ENCODE results near the gene FOXP1. TPM values are rescaled to one million over a fixed set of nuclear protein-coding genes. Genes with fewer than 3 reads are reported as not detected.

The FOXP1 gene
- total RNA-seq, 1 donor from 2014 or later: 128 TPM

DNA sequence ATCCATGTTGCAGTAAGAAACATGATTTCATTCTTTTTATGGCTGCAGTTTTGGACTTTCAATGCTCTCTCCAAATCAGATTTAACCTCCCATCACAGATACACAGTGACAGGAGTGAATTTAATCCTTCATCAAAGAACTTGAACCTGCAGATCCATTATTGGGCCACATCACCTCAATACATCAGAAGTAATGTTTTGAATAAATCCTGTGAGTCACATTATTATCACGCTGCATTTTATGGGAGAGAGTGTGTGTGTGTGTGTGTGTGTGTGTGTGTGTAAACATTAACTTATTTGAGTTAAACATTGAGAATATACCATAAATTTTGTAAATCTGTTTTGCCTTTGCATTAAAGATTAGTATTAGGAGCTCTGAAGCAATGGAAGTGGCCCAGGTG is 316.7 kb downstream of the FOXP1 start:
- DNase-seq (ENCODE audit: low spot score): no peak

DNA sequence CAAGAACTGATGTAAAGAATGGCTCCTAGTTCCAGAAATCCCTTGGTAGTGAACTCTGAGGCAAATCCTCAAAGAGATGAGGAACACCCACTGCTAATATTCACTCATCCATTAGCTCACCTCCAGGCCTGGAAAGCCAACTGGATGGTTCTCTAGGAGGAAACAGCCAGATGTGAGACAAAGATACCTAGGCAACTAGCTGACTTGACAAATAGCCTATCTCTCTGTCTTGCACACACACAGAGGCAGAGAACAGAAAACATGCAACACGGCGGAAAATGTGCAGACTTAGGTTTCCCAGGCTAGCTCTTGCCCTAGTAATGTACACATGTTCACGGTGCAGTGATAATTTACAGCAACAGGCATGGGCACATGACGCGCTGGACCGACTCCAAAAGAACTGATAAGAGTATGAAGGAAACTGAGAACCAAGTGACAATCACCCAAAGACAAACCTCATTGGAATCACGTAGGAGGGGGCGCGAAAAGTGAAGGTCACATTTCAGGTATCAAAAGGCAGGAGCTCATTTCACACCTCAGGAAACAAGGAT is 318.1 kb downstream of the FOXP1 start:
- no peak for DNase-seq (ENCODE audit: low spot score)

DNA sequence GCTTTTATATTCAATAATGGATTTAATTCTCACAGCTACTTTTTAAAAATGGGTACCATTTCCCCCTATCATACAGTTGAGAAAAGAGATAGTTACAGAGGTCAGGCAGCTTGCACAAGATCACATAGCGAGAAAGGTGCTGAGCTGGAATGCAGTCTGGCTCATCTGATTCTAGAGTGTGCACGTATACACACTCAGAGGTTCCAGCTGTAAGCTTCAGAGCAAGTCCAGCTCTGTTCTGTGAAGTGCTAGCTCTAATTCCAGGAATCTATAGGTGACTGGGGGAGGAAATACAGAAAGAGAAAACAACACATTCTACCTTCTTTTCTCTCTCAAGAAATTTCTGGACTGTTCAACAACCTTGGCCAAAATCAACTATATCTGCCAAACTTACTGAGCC is 318.7 kb downstream of the FOXP1 start:
- DNase-seq (ENCODE audit: low spot score): no peak

DNA sequence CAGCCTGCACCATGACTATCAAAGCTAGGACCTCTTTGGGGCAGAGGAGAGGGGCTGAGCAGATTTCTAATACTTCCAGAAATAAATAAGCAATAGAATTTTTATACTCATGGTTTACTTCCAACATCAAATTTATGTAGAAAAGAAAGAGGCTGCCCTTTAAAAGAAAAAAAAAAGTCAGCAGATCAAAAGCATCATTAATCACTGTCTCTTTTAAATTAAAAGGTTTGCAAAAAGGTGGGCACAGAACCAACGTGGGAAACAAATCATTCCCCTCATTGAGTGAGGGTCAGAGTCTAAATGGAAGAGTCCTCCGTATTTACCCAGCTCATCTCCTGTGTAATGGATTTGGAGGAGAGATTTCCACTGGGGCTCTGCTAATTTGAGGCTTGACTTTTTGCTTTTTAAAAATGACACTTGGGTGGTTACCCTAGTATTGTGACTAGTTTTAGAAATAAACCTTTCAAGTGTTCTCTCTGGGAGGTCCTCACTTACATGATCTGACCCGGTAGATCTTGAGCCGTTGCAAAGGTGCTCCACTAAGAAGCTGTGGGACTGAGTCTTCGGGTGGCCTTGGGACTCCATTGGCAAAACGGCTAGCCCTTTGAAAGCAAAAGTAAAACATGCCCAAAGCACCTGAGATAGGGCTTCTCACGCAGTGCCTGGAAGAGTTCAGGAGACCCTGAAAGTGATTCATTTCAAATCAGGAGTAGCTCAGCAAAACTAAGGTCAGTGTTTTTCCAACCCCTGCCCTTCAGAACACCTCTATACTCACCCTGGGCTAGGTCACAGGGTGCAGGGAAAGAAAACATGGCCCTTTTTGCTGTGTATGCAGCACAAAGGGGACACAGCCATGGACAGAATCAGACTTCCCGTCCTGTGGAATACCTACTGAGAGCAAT is 320.9 kb downstream of the FOXP1 start:
- DNase-seq (ENCODE audit: low spot score): no peak

DNA sequence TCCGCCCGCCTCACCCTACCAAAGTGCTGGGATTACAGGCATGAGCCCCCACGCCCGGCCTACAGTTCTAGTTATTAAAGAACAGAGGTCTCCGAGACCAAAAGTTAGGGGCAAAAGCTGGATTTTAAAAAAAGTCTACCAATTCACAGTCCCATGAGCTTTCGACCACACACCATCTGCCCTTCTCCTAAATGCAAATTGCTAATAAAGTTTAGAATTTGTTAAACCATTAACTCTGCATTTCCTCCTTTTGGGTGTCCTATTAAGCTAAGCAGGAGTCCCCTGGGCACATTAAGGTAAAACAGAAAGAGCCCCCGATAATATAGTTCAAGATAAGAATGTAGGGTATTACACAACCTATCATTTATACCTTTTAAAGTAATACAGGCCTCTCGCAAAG is 322.7 kb downstream of the FOXP1 start:
- DNase-seq (ENCODE audit: low spot score): no peak

DNA sequence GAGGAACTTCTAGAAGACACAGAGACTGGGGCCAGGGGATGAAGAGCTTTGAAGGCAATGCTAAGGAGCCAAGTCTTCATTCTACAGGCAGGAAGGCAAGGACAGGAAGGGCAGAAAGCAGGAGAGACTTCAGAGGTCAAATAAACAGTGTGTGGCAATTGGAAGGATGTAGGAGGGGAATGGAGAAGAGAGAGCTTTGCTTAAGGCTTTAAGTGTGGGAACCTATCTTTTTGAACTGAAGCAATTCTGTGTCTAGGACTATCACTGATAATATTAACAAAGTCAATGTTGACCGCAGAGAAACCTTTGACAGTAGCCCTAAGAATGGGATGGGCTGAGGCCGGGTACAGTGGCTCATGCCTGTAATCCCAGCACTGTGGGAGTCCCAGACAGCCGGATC is 325.0 kb downstream of the FOXP1 start:
- no peak for DNase-seq (ENCODE audit: low spot score)

DNA sequence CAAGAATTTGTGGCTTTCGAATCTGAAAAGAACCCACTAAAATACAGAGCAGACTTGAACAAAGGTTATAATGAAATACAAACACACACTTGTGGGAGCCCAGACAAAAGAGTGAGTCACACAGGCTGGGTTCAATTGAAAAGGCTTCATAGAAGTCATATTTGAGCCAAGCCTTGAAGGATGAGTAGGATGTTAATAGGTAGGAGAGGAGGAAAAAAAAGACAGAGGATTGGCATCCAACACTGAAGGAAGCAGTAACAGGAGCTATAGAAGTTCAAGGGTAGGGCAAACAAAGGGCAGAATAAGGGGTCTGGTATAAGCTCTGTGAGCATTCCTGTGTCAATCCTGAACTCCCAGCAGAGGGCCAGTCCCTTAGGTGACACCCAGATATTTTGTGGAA is 325.4 kb downstream of the FOXP1 start:
- DNase-seq (ENCODE audit: low spot score): peak; percentile 24

DNA sequence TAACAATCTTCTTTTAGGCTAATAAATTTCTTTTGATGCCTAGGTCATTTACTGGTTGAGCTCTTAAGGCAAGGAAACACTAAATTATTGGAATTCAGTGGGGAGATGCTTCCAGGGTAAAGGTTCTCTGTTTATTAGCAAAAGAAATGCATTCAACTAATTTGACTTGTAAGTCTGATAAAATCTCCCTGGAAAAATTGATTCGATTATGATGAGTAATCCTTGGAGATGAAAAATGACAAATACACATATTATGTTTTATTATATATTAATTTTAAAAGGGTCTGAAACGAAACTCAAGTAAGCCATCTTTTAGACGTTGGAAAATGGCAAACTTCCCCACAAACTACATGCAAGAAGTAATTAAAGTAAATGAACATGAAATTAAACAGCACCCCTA is 328.0 kb downstream of the FOXP1 start:
- DNase-seq (ENCODE audit: low spot score): no peak

DNA sequence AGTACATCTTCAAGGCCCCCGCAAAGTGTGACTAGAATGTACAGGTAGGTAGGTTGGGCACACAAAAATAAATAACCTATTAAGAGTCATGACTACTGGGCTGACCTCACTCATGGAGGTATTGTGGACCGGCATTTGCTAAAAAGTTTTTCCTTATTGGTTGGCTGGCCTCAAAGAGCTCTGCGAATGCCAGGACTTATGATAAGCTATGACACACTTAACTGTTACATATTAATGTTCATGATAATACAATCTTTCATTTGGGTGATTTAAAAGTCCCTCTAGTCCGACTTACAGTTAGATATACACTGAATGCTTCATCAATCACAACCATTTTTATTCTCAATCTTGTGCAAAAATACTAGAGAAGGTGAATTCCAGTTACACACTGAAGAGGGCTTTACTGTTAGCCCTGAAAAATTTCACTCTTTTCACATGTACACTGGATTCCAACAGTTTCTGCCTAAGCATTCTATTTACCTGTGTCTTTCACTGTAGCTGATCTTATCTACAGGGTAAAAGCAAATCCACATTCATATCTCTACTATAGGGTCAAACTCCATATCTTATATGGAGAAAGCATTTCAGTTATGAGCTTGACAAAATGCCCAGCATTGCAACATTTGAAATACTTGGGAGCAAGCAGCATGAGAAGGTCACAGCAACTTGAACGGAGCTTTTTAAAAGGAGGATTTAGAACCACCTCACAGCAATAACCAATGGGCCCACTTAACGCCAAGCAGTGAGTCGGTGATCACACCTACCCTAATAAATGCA is 329.1 kb downstream of the FOXP1 start:
- DNase-seq (ENCODE audit: low spot score): peak; percentile 59

DNA sequence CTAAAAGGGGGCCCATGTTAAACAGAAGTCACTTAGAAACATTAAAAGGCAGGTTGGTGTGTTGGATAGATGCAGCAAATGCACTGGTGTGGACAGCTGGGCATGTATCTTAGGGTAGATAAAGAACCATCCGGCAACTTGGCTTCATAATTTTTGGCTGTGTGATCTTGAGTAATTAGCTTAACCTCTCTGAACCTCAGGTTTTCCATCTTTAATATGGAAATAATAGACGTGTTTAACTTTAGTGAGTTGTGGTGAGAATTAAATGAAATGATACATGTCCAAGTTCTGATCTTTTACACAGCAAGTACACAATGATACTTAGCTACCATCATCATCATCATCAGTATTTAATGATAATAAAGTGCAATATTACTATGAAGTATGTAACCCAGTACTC is 330.4 kb downstream of the FOXP1 start:
- DNase-seq (ENCODE audit: low spot score): no peak

DNA sequence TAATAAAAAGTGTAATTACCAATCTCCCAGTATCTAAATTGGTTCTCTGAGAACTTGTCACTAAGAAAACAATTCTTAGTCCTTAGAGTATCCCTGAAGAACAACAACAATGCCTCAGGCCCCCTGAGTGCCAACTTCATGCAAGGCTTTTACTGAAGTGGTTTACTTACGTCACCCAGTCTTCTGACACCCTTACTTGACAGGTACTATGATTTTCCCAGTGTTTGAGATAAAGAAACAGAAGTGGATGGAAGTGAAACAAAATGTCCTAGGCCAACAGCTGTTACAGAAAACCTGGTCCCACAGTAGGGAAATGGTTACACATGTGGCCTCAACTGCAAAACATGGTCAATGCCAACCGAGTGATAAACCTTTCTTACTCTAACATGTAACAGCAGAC is 331.1 kb downstream of the FOXP1 start:
- no peak for DNase-seq (ENCODE audit: low spot score)

DNA sequence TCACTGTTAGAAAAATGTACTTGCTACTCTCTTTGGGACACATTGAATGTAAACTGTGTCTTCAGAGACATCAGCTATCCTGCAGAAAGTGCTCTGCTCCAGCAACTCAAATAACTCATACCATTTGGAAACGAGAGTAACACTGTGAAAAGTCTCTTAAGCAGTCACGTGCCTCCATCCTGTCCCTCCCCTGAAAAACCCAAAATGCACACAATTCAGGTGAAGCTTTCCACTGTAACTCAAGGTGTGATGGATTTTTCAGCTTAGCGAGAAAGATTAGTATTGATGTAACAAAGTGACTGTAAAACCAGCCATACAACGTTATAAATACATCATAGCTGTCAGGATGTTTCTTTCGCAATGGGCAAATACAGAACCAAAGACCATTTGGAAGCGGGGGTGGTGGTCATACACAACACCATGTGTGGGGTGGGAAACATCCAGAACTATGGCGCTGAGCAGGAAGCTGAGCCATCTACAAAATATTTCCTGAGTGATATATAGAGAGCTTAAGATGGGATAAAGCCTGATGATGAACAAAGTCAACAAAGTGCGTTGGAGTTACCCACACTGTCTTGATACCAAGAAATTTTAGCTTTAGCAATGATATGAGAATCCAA is 332.3 kb downstream of the FOXP1 start:
- DNase-seq (ENCODE audit: low spot score): no peak

DNA sequence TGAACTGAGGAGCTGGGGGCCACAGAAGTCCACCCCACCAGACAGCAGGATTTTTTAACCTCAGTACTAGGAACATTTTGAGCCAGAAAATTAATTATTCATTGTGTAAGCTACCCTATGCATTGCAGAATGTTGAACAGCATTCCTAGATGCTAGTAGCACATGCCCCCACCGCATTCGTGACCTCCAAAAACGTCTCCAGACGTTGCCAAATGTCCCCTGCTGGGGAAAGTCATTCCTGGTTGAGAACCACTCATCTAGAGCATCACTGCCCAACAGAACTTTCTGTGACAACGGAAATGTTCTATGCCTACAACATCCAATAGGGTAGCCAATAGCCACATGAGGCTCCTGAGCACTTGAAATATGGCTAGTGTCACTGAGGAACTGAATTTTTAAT is 333.5 kb downstream of the FOXP1 start:
- DNase-seq (ENCODE audit: low spot score): no peak

DNA sequence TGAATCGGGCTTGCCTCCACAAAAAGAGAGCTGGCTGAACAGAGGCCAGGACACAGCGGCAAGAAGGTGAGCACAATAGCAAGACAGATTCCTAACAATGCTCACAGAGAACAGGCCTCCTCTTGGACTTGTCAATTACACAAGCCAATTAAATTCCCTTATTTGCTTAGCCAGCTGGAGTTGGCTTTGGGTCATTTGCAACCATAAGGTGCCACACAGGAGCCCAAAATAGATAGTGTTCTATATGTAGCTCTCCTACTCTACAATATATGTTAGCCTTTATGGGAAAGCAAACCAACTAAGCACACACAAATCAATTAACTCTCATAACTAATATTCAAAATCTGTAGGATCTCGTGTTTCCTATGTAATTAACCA is 335.6 kb downstream of the FOXP1 start:
- no peak for DNase-seq (ENCODE audit: low spot score)

DNA sequence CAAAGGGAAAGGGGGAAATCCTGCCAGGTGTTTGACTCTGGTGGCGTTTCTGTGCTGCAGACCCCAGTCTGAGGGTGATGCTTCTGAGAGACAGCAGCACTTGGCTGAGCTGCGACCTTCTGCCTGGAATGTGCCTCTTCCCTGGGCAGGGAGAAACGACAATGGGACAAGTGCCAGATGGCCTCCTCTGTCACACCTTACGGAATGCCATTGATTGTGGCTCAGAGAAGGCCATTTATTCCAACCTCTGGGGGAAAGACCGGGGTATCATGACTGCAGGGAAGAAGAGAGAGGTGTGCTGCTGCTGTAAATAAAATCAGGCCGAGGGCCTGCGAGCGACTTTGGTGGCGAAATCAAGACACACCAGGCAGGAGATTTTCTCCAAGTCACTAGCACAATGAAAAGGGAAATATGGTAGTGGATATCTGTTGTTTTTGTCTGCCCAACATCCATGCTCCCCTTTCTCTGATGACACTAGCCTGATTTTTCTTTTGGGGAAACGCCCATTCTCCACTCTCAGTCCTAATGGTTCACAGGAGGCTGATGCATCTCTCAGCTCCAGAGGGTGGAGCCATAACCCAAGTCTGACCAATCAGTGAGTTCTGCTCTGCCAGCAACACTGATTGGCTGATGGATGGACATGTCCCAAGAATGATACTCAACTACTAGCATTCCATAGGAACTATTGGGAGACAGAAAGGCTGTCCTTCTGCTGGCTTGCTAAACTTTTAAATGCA is 336.1 kb downstream of the FOXP1 start:
- peak; percentile 76 for DNase-seq (ENCODE audit: low spot score)

DNA sequence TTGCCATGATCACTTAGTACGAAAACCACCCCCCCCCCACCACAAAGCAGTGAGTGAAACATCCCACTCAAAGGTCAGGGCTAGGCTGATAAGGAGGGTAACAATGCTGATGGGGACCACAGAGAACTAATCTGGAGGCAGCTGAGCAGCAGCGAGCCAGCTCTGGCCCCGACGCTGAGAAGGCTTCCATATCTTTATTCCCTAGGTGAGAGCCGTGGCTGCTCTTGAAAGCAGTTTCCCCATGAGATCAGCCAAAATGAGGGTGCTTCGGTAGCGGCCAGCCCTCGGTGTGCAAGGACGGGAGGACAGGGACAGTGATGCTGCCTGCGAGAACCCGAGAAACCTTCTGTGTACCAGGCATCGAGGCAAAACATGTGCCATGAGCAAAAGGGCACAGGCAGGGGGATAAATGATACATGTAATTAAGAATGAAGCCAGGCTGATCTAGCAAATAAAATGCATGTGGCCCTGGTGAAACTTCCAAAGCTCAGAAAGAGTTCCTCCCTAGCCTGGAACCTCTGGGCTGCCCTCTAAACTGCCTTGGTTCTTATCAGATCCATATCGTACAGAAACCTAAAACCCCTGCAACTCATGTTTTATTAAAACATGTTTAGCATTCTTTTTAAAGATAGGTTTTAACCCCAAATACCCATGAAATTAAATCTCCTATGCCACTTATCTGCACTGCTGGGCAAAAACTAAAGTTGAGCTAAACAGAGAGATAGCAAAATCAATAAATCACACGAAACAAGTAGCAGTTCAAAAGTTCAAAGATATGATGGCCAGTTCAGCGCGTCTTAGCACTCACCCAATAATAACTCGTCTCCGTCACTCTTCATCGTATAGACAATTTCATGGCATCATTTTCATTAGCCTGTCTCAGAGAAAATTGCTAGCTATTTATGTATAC is 337.3 kb downstream of the FOXP1 start:
- no peak for DNase-seq (ENCODE audit: low spot score)

DNA sequence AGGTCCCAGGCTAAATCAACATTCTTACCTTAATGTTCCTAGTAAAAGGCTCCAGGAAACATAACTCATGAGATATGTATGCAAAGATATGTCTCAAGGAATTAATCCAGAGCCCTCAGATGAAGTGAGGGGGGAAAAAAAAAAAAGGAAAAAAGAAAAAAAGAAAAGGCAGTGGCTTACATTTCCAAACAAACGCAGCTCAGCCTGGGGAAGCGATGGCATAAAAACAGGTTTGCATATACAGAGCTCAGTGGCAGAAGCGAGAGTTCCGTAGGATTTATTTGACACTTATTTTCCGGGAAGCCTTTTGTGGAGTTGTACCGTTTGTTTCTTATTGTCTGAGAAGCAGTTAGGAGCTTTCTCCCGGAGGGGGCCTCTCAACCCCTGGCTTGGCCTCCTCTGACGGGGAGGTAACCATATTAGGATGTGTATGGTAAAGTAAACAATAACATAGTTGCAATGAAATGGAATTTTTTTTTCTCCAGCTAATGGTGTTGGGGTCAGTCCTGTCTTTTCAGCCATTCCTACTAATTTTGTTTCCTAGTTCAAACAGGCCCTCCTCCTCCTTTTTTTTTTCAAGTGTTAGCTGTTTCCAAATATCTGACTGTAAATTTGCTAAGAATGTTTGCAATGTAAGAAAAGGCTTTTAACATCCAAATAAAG is 338.6 kb downstream of the FOXP1 start:
- DNase-seq (ENCODE audit: low spot score): no peak

DNA sequence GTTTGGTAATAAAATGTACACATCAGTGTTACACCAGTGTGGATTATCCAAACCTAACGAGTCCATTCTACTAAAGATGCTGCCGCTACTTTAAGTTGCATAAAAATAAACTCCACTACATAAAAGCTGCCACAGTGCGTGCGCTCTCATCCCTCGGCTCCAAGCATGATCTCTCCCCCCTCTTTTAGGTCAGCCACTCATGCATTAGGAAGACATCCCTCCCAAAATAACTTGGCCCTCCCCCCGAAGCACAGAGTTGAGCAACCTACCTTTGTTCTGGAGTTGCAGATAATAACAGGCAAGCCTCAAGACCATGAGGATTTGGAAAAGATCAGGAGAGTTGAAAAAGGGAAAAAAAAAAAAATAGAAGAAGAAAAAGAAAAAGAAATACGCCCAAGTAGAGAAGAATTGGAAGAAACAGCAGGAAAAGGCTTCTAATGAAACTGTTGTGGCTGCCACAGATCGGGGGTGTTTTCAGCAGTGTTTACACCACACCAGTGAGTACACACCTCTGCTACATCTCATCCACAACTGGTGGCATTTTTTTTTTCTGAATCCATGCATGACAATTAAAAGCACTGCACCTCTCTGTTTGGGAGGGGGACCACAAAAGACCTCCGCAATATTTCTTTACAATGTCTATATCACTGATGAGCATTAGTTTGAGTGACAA is 339.2 kb downstream of the FOXP1 start:
- no peak for DNase-seq (ENCODE audit: low spot score)

DNA sequence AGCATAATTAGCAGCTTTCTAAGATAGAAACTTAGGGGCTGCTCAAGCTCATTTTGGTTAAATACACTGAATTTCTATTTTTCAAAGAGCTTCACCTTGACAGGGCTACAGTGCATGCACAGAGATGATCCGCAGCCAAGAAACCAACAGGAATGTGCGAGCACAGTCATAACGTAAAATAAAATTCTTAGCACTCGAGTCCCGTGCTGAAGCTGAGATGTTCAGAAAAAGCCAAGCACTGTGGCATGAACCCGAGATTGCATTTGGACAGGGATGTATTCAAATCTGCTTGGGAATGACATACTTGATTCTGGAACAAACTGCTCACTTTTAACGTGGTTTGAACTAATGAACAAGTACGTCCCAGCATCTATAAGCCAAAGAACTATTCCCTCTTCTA is 340.3 kb downstream of the FOXP1 start:
- DNase-seq (ENCODE audit: low spot score): no peak
